Measurements from ENCODE around the gene SPDEF.

The SPDEF gene

GRCh38 chr6:34575326-34575725 lies 19.2 kb upstream of the SPDEF start:
- no peak for DNase-seq (ENCODE audit: low read depth, low spot score)
- no peak overlapping the region for H3K9ac ChIP-seq (ENCODE audit: insufficient read length, low read depth)
- no peak for TF ChIP-seq YY1 (IDR thresholded peaks at IDR 0.05; ENCODE audit: insufficient read depth, insufficient read length)
- TF ChIP-seq ZNF274 (IDR thresholded peaks at IDR 0.05; ENCODE audit: low read depth, low read length) = no peak
- TF ChIP-seq SUZ12 (IDR thresholded peaks at IDR 0.05; ENCODE audit: extremely low read depth, insufficient read depth, insufficient read length) = no peak
- peaks cover 4% of the 10 kb centered on the region for H3K4me1 ChIP-seq (ENCODE audit: insufficient read depth, insufficient read length)
- no peaks in the 10 kb centered on the region for H3K9me3 ChIP-seq (ENCODE audit: insufficient read depth, low read length)
- H3K4me3 ChIP-seq (ENCODE audit: insufficient read length, low read depth) = no peak overlapping the region
- no peaks in the 10 kb centered on the region for H3K36me3 ChIP-seq (ENCODE audit: insufficient read depth, insufficient read length, low read length)
- no peaks in the 10 kb centered on the region for H3K27me3 ChIP-seq (ENCODE audit: insufficient read depth, insufficient read length)

- TF ChIP-seq SUZ12 (IDR thresholded peaks at IDR 0.05; ENCODE audit: extremely low read depth, insufficient read depth, insufficient read length) (no peak), ZNF274 (IDR thresholded peaks at IDR 0.05; ENCODE audit: low read depth, low read length) (no peak), YY1 (IDR thresholded peaks at IDR 0.05; ENCODE audit: insufficient read depth, insufficient read length) (no peak)
- H3K36me3 ChIP-seq (ENCODE audit: insufficient read depth, insufficient read length, low read length) = no peaks in the 10 kb centered on the region
- no peak overlapping the region for H3K4me3 ChIP-seq (ENCODE audit: insufficient read length, low read depth)
- no peaks in the 10 kb centered on the region for H3K9me3 ChIP-seq (ENCODE audit: insufficient read depth, low read length)
- DNase-seq (ENCODE audit: low read depth, low spot score) = no peak
- H3K4me1 ChIP-seq (ENCODE audit: insufficient read depth, insufficient read length) = peaks cover 4% of the 10 kb centered on the region
- H3K9ac ChIP-seq (ENCODE audit: insufficient read length, low read depth) = no peak overlapping the region
- H3K27me3 ChIP-seq (ENCODE audit: insufficient read depth, insufficient read length) = no peaks in the 10 kb centered on the region
These were observed 18.6 kb upstream of the SPDEF start for GRCh38 chr6:34574647-34575293.

- TF ChIP-seq ZNF274 (IDR thresholded peaks at IDR 0.05; ENCODE audit: low read depth, low read length) (no peak), SUZ12 (IDR thresholded peaks at IDR 0.05; ENCODE audit: extremely low read depth, insufficient read depth, insufficient read length) (no peak), YY1 (IDR thresholded peaks at IDR 0.05; ENCODE audit: insufficient read depth, insufficient read length) (no peak)
- Histone ChIP-seq H3K4me3 (ENCODE audit: insufficient read length, low read depth) (no peak overlapping the region), H3K36me3 (ENCODE audit: insufficient read depth, insufficient read length, low read length) (no peaks in the 10 kb centered on the region), H3K27me3 (ENCODE audit: insufficient read depth, insufficient read length) (no peaks in the 10 kb centered on the region), H3K9ac (ENCODE audit: insufficient read length, low read depth) (no peak overlapping the region), H3K9me3 (ENCODE audit: insufficient read depth, low read length) (no peaks in the 10 kb centered on the region), H3K4me1 (ENCODE audit: insufficient read depth, insufficient read length) (peaks cover 4% of the 10 kb centered on the region)
- DNase-seq (ENCODE audit: low read depth, low spot score) = no peak
These were observed 17.5 kb upstream of the SPDEF start for GRCh38 chr6:34573567-34574183.

- H3K36me3 ChIP-seq (ENCODE audit: insufficient read depth, insufficient read length, low read length) = no peaks in the 10 kb centered on the region
- TF ChIP-seq ZNF274 (IDR thresholded peaks at IDR 0.05; ENCODE audit: low read depth, low read length) (no peak), YY1 (IDR thresholded peaks at IDR 0.05; ENCODE audit: insufficient read depth, insufficient read length) (no peak)
- no peaks in the 10 kb centered on the region for H3K9me3 ChIP-seq (ENCODE audit: insufficient read depth, low read length)
- H3K27me3 ChIP-seq (ENCODE audit: insufficient read depth, insufficient read length) = no peaks in the 10 kb centered on the region
- no peak overlapping the region for H3K4me3 ChIP-seq (ENCODE audit: insufficient read length, low read depth)
- DNase-seq (ENCODE audit: low read depth, low spot score) = no peak
- H3K9ac ChIP-seq (ENCODE audit: insufficient read length, low read depth) = no peak overlapping the region
- H3K4me1 ChIP-seq (ENCODE audit: insufficient read depth, insufficient read length) = peaks cover 7% of the 10 kb centered on the region
These were observed 16.5 kb upstream of the SPDEF start for GRCh38 chr6:34572585-34572984.

GRCh38 chr6:34572021-34572420 lies 15.9 kb upstream of the SPDEF start:
- no peaks in the 10 kb centered on the region for H3K27me3 ChIP-seq (ENCODE audit: insufficient read depth, insufficient read length)
- no peaks in the 10 kb centered on the region for H3K9me3 ChIP-seq (ENCODE audit: insufficient read depth, low read length)
- no peak overlapping the region for H3K9ac ChIP-seq (ENCODE audit: insufficient read length, low read depth)
- H3K36me3 ChIP-seq (ENCODE audit: insufficient read depth, insufficient read length, low read length) = no peaks in the 10 kb centered on the region
- DNase-seq (ENCODE audit: low read depth, low spot score) = no peak
- H3K4me3 ChIP-seq (ENCODE audit: insufficient read length, low read depth) = no peak overlapping the region
- TF ChIP-seq SUZ12 (IDR thresholded peaks at IDR 0.05; ENCODE audit: extremely low read depth, insufficient read depth, insufficient read length) = no peak
- TF ChIP-seq ZNF274 (IDR thresholded peaks at IDR 0.05; ENCODE audit: low read depth, low read length) = no peak
- TF ChIP-seq YY1 (IDR thresholded peaks at IDR 0.05; ENCODE audit: insufficient read depth, insufficient read length) = no peak
- peaks cover 7% of the 10 kb centered on the region for H3K4me1 ChIP-seq (ENCODE audit: insufficient read depth, insufficient read length)

- Histone ChIP-seq H3K9ac (ENCODE audit: insufficient read length, low read depth) (no peak overlapping the region), H3K27me3 (ENCODE audit: insufficient read depth, insufficient read length) (no peaks in the 10 kb centered on the region), H3K4me1 (ENCODE audit: insufficient read depth, insufficient read length) (peaks cover 11% of the 10 kb centered on the region), H3K4me3 (ENCODE audit: insufficient read length, low read depth) (no peak overlapping the region), H3K36me3 (ENCODE audit: insufficient read depth, insufficient read length, low read length) (no peaks in the 10 kb centered on the region), H3K9me3 (ENCODE audit: insufficient read depth, low read length) (no peaks in the 10 kb centered on the region)
- TF ChIP-seq YY1 (IDR thresholded peaks at IDR 0.05; ENCODE audit: insufficient read depth, insufficient read length) (no peak), SUZ12 (IDR thresholded peaks at IDR 0.05; ENCODE audit: extremely low read depth, insufficient read depth, insufficient read length) (no peak), ZNF274 (IDR thresholded peaks at IDR 0.05; ENCODE audit: low read depth, low read length) (no peak)
- no peak for DNase-seq (ENCODE audit: low read depth, low spot score)
These were observed 15.3 kb upstream of the SPDEF start for GRCh38 chr6:34571388-34571787.

- Histone ChIP-seq H3K4me1 (ENCODE audit: insufficient read depth, insufficient read length) (peaks cover 11% of the 10 kb centered on the region), H3K27me3 (ENCODE audit: insufficient read depth, insufficient read length) (no peaks in the 10 kb centered on the region), H3K4me3 (ENCODE audit: insufficient read length, low read depth) (no peak overlapping the region), H3K9me3 (ENCODE audit: insufficient read depth, low read length) (no peaks in the 10 kb centered on the region), H3K9ac (ENCODE audit: insufficient read length, low read depth) (no peak overlapping the region), H3K36me3 (ENCODE audit: insufficient read depth, insufficient read length, low read length) (no peaks in the 10 kb centered on the region)
- TF ChIP-seq ZNF274 (IDR thresholded peaks at IDR 0.05; ENCODE audit: low read depth, low read length) = no peak
- no peak for TF ChIP-seq SUZ12 (IDR thresholded peaks at IDR 0.05; ENCODE audit: extremely low read depth, insufficient read depth, insufficient read length)
- TF ChIP-seq YY1 (IDR thresholded peaks at IDR 0.05; ENCODE audit: insufficient read depth, insufficient read length) = no peak
- no peak for DNase-seq (ENCODE audit: low read depth, low spot score)
These were observed 14.1 kb upstream of the SPDEF start for GRCh38 chr6:34570066-34570833.

Data from NT2/D1 (cell line).